NT2/D1 (cell line): ENCODE data around the gene ANAPC4.

Experiments used
- SUZ12 ChIP-seq: IDR thresholded peaks from 2 replicates; pipeline ENCODE4 v1.6.1; 2011; ENCODE audit not compliant: insufficient read length, insufficient read depth; ENCODE audit errors: extremely low read depth
- ZNF274 ChIP-seq: IDR thresholded peaks from 2 replicates; pipeline ENCODE4 v1.6.1; 2011; ENCODE audit warnings: mild to moderate bottlenecking, low read depth, low read length

DNA sequence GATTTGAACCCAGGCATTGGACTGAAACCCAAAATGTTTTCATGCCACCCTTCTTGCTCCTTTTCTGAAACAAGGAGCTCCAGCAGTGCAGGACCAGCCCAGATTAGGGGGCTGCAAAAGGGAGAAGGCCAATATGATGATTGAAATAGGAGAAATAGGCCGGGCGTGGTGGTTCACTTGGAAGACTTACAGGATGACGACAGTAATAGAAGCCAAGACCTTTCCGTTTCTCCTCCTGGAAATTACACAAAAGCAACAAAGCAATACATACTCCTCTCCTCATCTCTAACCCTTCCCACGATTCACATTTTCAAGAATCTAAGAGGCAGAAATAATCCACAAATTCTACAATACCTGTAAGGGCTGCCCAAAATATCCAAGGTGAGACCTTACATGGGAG is 90.8 kb downstream of the ANAPC4 start:
- no peak for TF ChIP-seq SUZ12
- TF ChIP-seq ZNF274, result no peak
